Measurements from ENCODE around the gene HPCA.

Gene HPCA

GRCh38 chr1:32871364-32872191 is 14.7 kb upstream of the HPCA start:
- TF ChIP-seq EZH2 (IDR thresholded peaks at IDR 0.05; ENCODE audit: borderline replicate concordance, low read length), result no peak
- no peak overlapping the region for H2AFZ ChIP-seq (ENCODE audit: low read length)
- H3K9me3 ChIP-seq (ENCODE audit: low read length), result no peaks in the 10 kb centered on the region
- no peak overlapping the region for H3K9ac ChIP-seq (ENCODE audit: low read length)
- H3K9me2 ChIP-seq (ENCODE audit: low read depth, low read length), result no peaks in the 10 kb centered on the region
- peaks cover 7% of the 10 kb centered on the region for H3K4me1 ChIP-seq (ENCODE audit: insufficient read depth, low read length, severe bottlenecking)
- H3F3A ChIP-seq (ENCODE audit: insufficient read depth, low read length), result no peaks in the 10 kb centered on the region
- H3K36me3 ChIP-seq (ENCODE audit: insufficient read depth, low read length), result no peaks in the 10 kb centered on the region
- H3K4me3 ChIP-seq (ENCODE audit: low read depth, low read length, poor library complexity, severe bottlenecking), result no peak overlapping the region
- 0 out of 2 replicates have a peak overlapping the region, but pooled peaks have one; percentile 26 for H3K4me2 ChIP-seq (ENCODE audit: low read length)
- no peak overlapping the region for H3K27ac ChIP-seq (ENCODE audit: low read depth, low read length, poor library complexity, severe bottlenecking)
- H3K27me3 ChIP-seq (ENCODE audit: insufficient read depth, low read length), result no peaks in the 10 kb centered on the region
- H3K79me2 ChIP-seq (ENCODE audit: insufficient read depth, low read length), result no peaks in the 10 kb centered on the region
- H4K20me1 ChIP-seq (ENCODE audit: insufficient read depth, low read length), result no peaks in the 10 kb centered on the region

- H3K79me2 ChIP-seq (ENCODE audit: insufficient read depth, low read length), result no peaks in the 10 kb centered on the region
- TF ChIP-seq CTCF (IDR thresholded peaks at IDR 0.05; ENCODE audit: low read length), result no peak
- no peak for TF ChIP-seq EZH2 (IDR thresholded peaks at IDR 0.05; ENCODE audit: borderline replicate concordance, low read length)
- H4K20me1 ChIP-seq (ENCODE audit: insufficient read depth, low read length), result no peaks in the 10 kb centered on the region
- no peak overlapping the region for H3K27ac ChIP-seq (ENCODE audit: low read depth, low read length, poor library complexity, severe bottlenecking)
- peaks cover 7% of the 10 kb centered on the region for H3K4me1 ChIP-seq (ENCODE audit: insufficient read depth, low read length, severe bottlenecking)
- no peak overlapping the region for H3K4me2 ChIP-seq (ENCODE audit: low read length)
- no peaks in the 10 kb centered on the region for H3F3A ChIP-seq (ENCODE audit: insufficient read depth, low read length)
- H3K9me2 ChIP-seq (ENCODE audit: low read depth, low read length), result no peaks in the 10 kb centered on the region
- H3K4me3 ChIP-seq (ENCODE audit: low read depth, low read length, poor library complexity, severe bottlenecking), result no peak overlapping the region
- H3K36me3 ChIP-seq (ENCODE audit: insufficient read depth, low read length), result no peaks in the 10 kb centered on the region
- H3K9ac ChIP-seq (ENCODE audit: low read length), result no peak overlapping the region
- H3K27me3 ChIP-seq (ENCODE audit: insufficient read depth, low read length), result no peaks in the 10 kb centered on the region; the same call in 1 of the 2 replicates
- H3K9me3 ChIP-seq (ENCODE audit: low read length), result no peaks in the 10 kb centered on the region
- H2AFZ ChIP-seq (ENCODE audit: low read length), result no peak overlapping the region
Measured at GRCh38 chr1:32872192-32872460, 14.2 kb upstream of the HPCA start.

- Histone ChIP-seq H3F3A (ENCODE audit: insufficient read depth, low read length) (no peaks in the 10 kb centered on the region), H3K9ac (ENCODE audit: low read length) (no peak overlapping the region), H3K9me3 (ENCODE audit: low read length) (no peaks in the 10 kb centered on the region), H4K20me1 (ENCODE audit: insufficient read depth, low read length) (no peaks in the 10 kb centered on the region), H3K27ac (ENCODE audit: low read depth, low read length, poor library complexity, severe bottlenecking) (no peak overlapping the region), H3K79me2 (ENCODE audit: insufficient read depth, low read length) (no peaks in the 10 kb centered on the region), H2AFZ (ENCODE audit: low read length) (no peak overlapping the region), H3K4me2 (ENCODE audit: low read length) (no peak overlapping the region), H3K4me3 (ENCODE audit: low read depth, low read length, poor library complexity, severe bottlenecking) (no peak overlapping the region), H3K36me3 (ENCODE audit: insufficient read depth, low read length) (no peaks in the 10 kb centered on the region), H3K9me2 (ENCODE audit: low read depth, low read length) (no peaks in the 10 kb centered on the region), H3K27me3 (ENCODE audit: insufficient read depth, low read length) (no peaks in the 10 kb centered on the region; the same call in 1 of the 2 replicates), H3K4me1 (ENCODE audit: insufficient read depth, low read length, severe bottlenecking) (peaks cover 7% of the 10 kb centered on the region)
- no peak for TF ChIP-seq EZH2 (IDR thresholded peaks at IDR 0.05; ENCODE audit: borderline replicate concordance, low read length)
- no peak for TF ChIP-seq CTCF (IDR thresholded peaks at IDR 0.05; ENCODE audit: low read length)
Measured at GRCh38 chr1:32873484-32873883, 12.8 kb upstream of the HPCA start.

All from OCI-LY1 (cell line).